GM12891 (cell line): ENCODE data around the gene MYO7B.

Source experiments
- POLR2A ChIP-seq: IDR thresholded peaks from 2 replicates; pipeline ENCODE4 v1.6.1; 2011; ENCODE audit warnings: low read depth, low read length, control low read depth
- TAF1 ChIP-seq: IDR thresholded peaks from 2 replicates; pipeline ENCODE4 v1.6.1; 2011; ENCODE audit warnings: low read depth, low read length, control low read depth

- TF ChIP-seq TAF1, result no peak
- TF ChIP-seq POLR2A, result no peak
These were observed 25.4 kb upstream of the MYO7B start for GRCh38 chr2:127510073-127510472.
